K562 (cell line): ENCODE data around the gene CBX8. TPM values are rescaled to one million over a fixed set of nuclear protein-coding genes. Genes with fewer than 3 reads are reported as not detected.

ENCODE experiments used
- KLF6 ChIP-seq: fragments of 250-450 bp; sonication (Bioruptor Pico); IDR thresholded peaks from 2 replicates; pipeline ENCODE4 v1.4.0; 2020; ENCODE audit warnings: mild to moderate bottlenecking, moderate library complexity, borderline replicate concordance
- MYC ChIP-seq, 2 experiments: fragments of 250-450 bp in 1 of 2; sonication (Bioruptor Pico) in 1 of 2; IDR thresholded peaks; 2 replicates each; pipeline versions ENCODE4 v1.5.1 to v1.6.1; 2012 to 2021; ENCODE audit warnings: low read depth in 2 of 2, borderline replicate concordance in 1 of 2, improper control_type of control experiment in 1 of 2, low read length in 1 of 2, mild to moderate bottlenecking in 1 of 2, moderate library complexity in 1 of 2
- NCOA4 ChIP-seq: fragments of 450-650 bp; IDR thresholded peaks from 2 replicates; pipeline ENCODE4 v1.6.1; 2018; ENCODE audit warnings: mild to moderate bottlenecking; ENCODE audit not compliant: partially characterized antibody
- NELFE ChIP-seq: IDR thresholded peaks from 2 replicates; pipeline ENCODE4 v1.6.1; 2011; ENCODE audit warnings: mild to moderate bottlenecking; ENCODE audit not compliant: insufficient read depth, insufficient read length
- NR2C2 ChIP-seq, 2 experiments: fragments of 200-800 bp in 1 of 2; sonication (Bioruptor generic) in 1 of 2; sonication (generic) in 1 of 2; formaldehyde crosslinking in 1 of 2; IDR thresholded peaks; 2 replicates each; pipeline versions ENCODE4 v1.6.1 to v1.8.0; 2016 to 2022; ENCODE audit warnings: mild to moderate bottlenecking in 1 of 2, missing compliant biosample characterization in 1 of 2, missing genetic modification characterization in 1 of 2, missing genetic modification reagents in 1 of 2
- TEAD4 ChIP-seq, 2 experiments: sonication (generic) in 1 of 2; formaldehyde crosslinking in 1 of 2; IDR thresholded peaks; 2 replicates each; pipeline versions ENCODE4 v1.6.1 to v1.8.0; 2012 to 2022; ENCODE audit warnings: borderline replicate concordance in 1 of 2, inconsistent platforms in 1 of 2, low read length in 1 of 2, mild to moderate bottlenecking in 1 of 2, missing genetic modification reagents in 1 of 2
- polyA plus RNA-seq, 8 experiments: library from polyadenylated mRNA; depleted of rRNA in 4 of 8; stranded (reverse) in 5 of 8; unstranded in 3 of 8; fragments of >200 nt; fragmentation: Nextera tagmentation in 2 of 8; fragmentation: Illumina TruSeq in 1 of 8; extraction: Ambion mirVana in 2 of 8; extraction: Trizol in 1 of 8; gene quantifications; 2 replicates each; pipeline versions ENCODE4 v1.2.1 to v1.2.3, GENCODE V29; 2011 to 2014; ENCODE audit warnings: inconsistent platforms in 1 of 8, missing spikeins in 1 of 8
- total RNA-seq, 7 experiments: library from RNA; depleted of rRNA in 6 of 7; stranded (reverse); fragments of >200 nt in 6 of 7; fragmentation: Illumina TruSeq in 2 of 7; extraction: Trizol in 2 of 7; gene quantifications; 2 replicates each; pipeline versions ENCODE4 v1.2.1 to v1.2.3, GENCODE V29; 2011 to 2021; ENCODE audit warnings: low replicate concordance in 1 of 7

CBX8 gene
- total and polyA plus RNA-seq, 9 of the 15 experiments (the other 6 are each of a cell fraction or from before 2014, with no cell fraction given), result 0.08 to 11.9 (median 2.6) TPM

DNA sequence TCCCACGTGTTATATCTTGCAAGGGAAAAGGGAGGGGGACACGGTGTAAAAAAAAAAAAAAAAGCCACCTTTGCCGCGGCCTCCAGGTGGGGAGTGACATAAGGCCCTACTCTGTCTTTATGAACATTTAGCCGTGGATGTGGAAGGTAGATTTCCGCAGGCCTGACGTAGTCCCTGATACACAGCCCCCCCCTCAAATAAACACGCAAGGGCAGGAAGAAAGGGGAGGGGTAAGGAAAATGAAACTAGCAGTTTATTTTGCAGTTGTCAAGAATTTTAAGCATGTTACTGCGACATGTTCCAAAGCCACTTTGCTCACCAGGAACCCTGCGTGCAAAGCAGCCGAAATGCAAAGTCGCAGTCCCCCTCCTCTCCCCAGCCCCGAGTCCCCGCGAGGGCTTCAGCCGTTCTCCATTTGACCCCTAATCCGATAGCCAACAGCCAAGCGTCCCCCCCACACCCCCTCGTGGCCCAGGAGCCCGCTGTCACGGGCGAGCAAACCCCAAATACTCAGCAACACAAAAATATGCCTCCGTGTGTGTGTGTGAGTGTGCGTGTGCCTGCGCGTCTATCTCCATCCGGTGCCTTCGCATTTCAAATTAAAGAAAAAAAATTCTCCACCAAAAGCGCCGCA, 41.1 kb upstream of the CBX8 start (continued):
- TF ChIP-seq NR2C2 (CRISPR knock-in tag; IDR thresholded peaks at IDR 0.05), result no peak
- TF ChIP-seq NR2C2 (tag; IDR thresholded peaks at IDR 0.05), result no peak
- peak; percentile 26; the same call in 1 of the 2 replicates for TF ChIP-seq TEAD4 (IDR thresholded peaks at IDR 0.05; ENCODE audit: low read length)
- TF ChIP-seq TEAD4 (CRISPR knock-in tag; IDR thresholded peaks at IDR 0.05; ENCODE audit: borderline replicate concordance), result no peak
- TF ChIP-seq NCOA4, result no peak
- TF ChIP-seq MYC (IDR thresholded peaks at IDR 0.05; ENCODE audit: low read depth, low read length), result no peak
- TF ChIP-seq MYC (CRISPR knock-in tag; IDR thresholded peaks at IDR 0.05; ENCODE audit: borderline replicate concordance, low read depth), result 0 out of 2 replicates have a peak, but pooled peaks have one; percentile 48
- TF ChIP-seq NELFE, result no peak
- TF ChIP-seq KLF6 (CRISPR knock-in tag), result no peak
